ENCODE data around the gene LY9.

LY9 gene

GRCh38 chr1:160827418-160827817, 31.4 kb downstream of the LY9 start:
- no peak overlapping the region for H3K4me3 ChIP-seq (ENCODE audit: low read depth, low read length)
- TF ChIP-seq, protein P1, sequence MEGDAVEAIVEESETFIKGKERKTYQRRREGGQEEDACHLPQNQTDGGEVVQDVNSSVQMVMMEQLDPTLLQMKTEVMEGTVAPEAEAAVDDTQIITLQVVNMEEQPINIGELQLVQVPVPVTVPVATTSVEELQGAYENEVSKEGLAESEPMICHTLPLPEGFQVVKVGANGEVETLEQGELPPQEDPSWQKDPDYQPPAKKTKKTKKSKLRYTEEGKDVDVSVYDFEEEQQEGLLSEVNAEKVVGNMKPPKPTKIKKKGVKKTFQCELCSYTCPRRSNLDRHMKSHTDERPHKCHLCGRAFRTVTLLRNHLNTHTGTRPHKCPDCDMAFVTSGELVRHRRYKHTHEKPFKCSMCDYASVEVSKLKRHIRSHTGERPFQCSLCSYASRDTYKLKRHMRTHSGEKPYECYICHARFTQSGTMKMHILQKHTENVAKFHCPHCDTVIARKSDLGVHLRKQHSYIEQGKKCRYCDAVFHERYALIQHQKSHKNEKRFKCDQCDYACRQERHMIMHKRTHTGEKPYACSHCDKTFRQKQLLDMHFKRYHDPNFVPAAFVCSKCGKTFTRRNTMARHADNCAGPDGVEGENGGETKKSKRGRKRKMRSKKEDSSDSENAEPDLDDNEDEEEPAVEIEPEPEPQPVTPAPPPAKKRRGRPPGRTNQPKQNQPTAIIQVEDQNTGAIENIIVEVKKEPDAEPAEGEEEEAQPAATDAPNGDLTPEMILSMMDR (IDR thresholded peaks at IDR 0.05; ENCODE audit: low read depth, low read length) = no peak
- no peak for DNase-seq (ENCODE audit: low read depth, low spot score)
- in situ Hi-C loops (cut with HindIII; ENCODE audit: low sequenced_read_pairs) = no loop called here

GRCh38 chr1:160829766-160830165, 33.8 kb downstream of the LY9 start:
- TF ChIP-seq, protein P1 (IDR thresholded peaks at IDR 0.05; ENCODE audit: low read depth, low read length) = no peak
- no peak for DNase-seq (ENCODE audit: low read depth, low spot score)

DNA sequence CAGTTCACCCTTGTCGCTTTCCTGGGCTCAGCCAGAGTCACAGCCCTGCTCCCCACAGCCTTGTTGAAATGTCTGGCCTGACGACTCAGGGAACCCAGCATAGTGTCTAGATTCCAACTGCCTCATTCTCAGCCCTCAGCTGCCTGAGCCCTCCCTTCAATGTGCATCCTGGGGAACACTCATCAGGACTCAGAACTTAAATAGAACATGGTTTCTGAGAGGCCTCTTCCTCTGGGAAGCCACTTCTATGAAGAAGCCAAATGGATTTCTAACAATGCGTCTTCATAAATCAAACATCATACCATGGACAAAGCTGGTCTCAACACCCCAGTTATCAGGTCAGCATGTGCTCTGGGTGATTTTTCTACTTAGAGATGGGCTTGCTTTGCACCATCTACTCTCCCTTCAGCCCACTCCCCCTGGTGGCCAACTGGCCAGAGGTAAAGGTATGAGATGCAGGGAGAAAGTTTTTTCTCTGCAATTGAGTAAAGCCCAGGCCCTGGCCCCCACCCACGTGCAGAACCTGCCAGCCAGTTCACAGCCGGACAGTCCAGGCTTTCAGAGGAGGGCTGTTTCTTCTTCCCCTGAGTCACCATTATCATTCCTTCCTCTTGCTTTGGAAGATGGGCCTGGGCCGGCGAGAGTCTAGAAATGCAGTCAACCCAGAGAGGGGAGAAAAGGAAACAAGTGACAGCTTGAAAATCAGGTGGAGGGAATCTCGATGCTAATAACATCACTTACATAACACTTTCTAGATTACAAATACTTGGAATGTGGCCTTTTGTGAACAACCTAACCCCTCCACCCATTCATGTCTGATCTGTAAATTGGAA, 34.6 kb downstream of the LY9 start:
- TF ChIP-seq, protein P1 (IDR thresholded peaks at IDR 0.05; ENCODE audit: low read depth, low read length) = peak; percentile 63
- peak; percentile 3 for DNase-seq (ENCODE audit: low read depth, low spot score)
- H3K4me3 ChIP-seq (ENCODE audit: low read depth, low read length) = no peak overlapping the region
- in situ Hi-C loops (cut with HindIII; ENCODE audit: low sequenced_read_pairs) = no loop called here

More at GRCh38 chr1:160829766-160830165, 33.8 kb downstream of the LY9 start:
- in situ Hi-C loops (cut with HindIII; ENCODE audit: low sequenced_read_pairs) = no loop called here
- H3K4me3 ChIP-seq (ENCODE audit: low read depth, low read length) = no peak overlapping the region

DNA sequence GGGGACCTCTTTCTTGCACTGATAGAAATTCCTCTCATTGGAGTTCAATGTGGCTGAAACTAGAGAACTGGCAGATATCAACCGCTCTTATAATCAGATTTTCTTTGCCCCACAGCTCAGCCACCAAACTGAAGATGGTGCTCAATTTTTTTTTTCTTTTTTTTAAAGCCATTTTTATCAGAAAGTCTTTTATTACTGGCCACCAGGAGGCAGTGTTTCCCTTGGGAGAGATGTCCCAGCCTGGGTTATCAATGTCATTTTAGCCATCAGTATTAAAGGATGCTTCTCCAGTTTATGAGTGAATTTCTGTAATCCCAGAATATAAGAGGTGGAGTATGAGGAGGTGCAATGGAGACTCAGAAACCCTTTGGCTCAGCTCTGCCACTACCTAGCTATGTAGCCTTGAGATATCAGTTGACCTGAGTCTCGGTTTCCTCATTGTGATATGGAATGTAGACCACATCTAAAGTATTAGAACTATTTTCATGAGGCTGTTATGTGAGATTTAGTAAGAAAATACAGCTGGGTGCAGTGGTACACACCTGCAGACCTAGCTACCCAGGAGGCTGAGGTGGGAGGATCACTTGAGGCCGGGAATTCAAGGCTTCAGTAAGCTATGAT, 39.1 kb downstream of the LY9 start:
- in situ Hi-C loops (cut with HindIII; ENCODE audit: low sequenced_read_pairs) = no loop called here
- DNase-seq (ENCODE audit: low read depth, low spot score) = no peak
- TF ChIP-seq, protein P1 (IDR thresholded peaks at IDR 0.05; ENCODE audit: low read depth, low read length) = peak; percentile 35
- no peak overlapping the region for H3K4me3 ChIP-seq (ENCODE audit: low read depth, low read length)

- H3K4me3 ChIP-seq (ENCODE audit: low read depth, low read length) = no peak overlapping the region
- in situ Hi-C loops (cut with HindIII; ENCODE audit: low sequenced_read_pairs) = no loop called here
- no peak for DNase-seq (ENCODE audit: low read depth, low spot score)
- TF ChIP-seq, protein P1 (IDR thresholded peaks at IDR 0.05; ENCODE audit: low read depth, low read length) = no peak
Measured at GRCh38 chr1:160835751-160836150, 39.8 kb downstream of the LY9 start.

DNA sequence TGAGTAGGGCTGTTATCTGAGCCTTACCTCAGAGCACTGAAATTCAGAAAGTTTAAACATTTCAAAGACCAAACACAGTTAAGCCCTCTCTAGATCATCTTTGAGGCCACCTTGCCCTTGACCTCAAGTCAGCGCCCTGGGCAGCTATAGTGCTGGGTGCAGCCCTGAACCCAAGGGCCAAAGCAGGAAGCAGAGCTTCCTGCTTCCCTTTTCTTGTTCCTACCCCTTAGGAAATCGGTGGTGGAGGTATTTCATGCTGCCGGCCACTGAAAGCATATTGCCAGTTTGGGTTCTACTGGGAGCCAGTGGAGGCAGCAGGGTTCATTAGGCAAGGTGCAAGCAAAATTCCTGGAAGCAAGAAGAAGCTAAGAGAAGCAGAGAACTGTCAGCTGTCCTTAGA, 40.6 kb downstream of the LY9 start:
- H3K4me3 ChIP-seq (ENCODE audit: low read depth, low read length) = no peak overlapping the region
- in situ Hi-C loops (cut with HindIII; ENCODE audit: low sequenced_read_pairs) = no loop called here
- TF ChIP-seq, protein P1 (IDR thresholded peaks at IDR 0.05; ENCODE audit: low read depth, low read length) = no peak
- DNase-seq (ENCODE audit: low read depth, low spot score) = no peak
